ENCODE results near the gene HOXD8. TPM values are rescaled to one million over a fixed set of nuclear protein-coding genes. Genes with fewer than 3 reads are reported as not detected.

HOXD8 gene
- total and polyA plus RNA-seq, 9 donors, result 29.2 to 50.6 (median 36.2) TPM

- TF ChIP-seq CTCF (IDR thresholded peaks at IDR 0.05) (no peak), POLR2A (IDR thresholded peaks at IDR 0.05) (no peak), EP300 (IDR thresholded peaks at IDR 0.05) (no peak)
- WGBS, 3 donors, result 57 to 86% (median 83%) methylated on average over 26 of the region's 26 CpGs
- Histone ChIP-seq H3K27ac (no peak overlapping the region), H3K36me3 (no peaks in the 10 kb centered on the region), H3K4me3 (peak overlapping the region; percentile 33), H3K4me1 (ENCODE audit: insufficient read depth) (no peaks in the 10 kb centered on the region), H3K9me3 (no peaks in the 10 kb centered on the region), H3K27me3 (peaks cover 6% of the 10 kb centered on the region)
- intact Hi-C loops (cut with DNase I), result no loop called here
- DNase-seq, result no peak
Observed at GRCh38 chr2:176114120-176114929, 15.2 kb upstream of the HOXD8 start.

GRCh38 chr2:176114930-176115625, 14.4 kb upstream of the HOXD8 start:
- intact Hi-C loops (cut with DNase I), result loop anchor here in 1 of 4 donors (5.0 kb wide), 1 partner anchor 1032 kb away; no protein-coding TSS in a partner anchor
- Histone ChIP-seq H3K9me3 (no peaks in the 10 kb centered on the region), H3K27me3 (peaks cover 6% of the 10 kb centered on the region)

GRCh38 chr2:176115883-176116813, 13.4 kb upstream of the HOXD8 start, which contains the start of gene HOXD10:
TSS of gene HOXD10 (plus strand) at chr2:176116778. CDS start at chr2:176116834, 56 bp downstream.
- Histone ChIP-seq H3K27ac (no peak within 1 kb of the TSS), H3K9me3 (no peaks in the 10 kb centered on the region), H3K4me1 (ENCODE audit: insufficient read depth) (no peaks in the 10 kb centered on the region), H3K36me3 (no peaks in the 10 kb centered on the region), H3K4me3 (peak within 1 kb of the TSS; percentile 43), H3K27me3 (peaks cover 6% of the 10 kb centered on the region)
- intact Hi-C loops (cut with DNase I), result loop anchor here in 1 of 4 donors (5.0 kb wide), 1 partner anchor 1031 kb away; no protein-coding TSS in a partner anchor
- peak; percentile 50 to 80 (median 65) for DNase-seq
- WGBS, 3 donors, result 5 to 19% (median 16%) methylated on average over 57 to 66 of the region's 66 CpGs
- TF ChIP-seq EP300 (IDR thresholded peaks at IDR 0.05) (no peak), CTCF (IDR thresholded peaks at IDR 0.05) (peak in 2 of 3 donors; percentile 38 to 39)

More at GRCh38 chr2:176114930-176115625, 14.4 kb upstream of the HOXD8 start:
- TF ChIP-seq POLR2A (IDR thresholded peaks at IDR 0.05), result no peak
- no peak for TF ChIP-seq EP300 (IDR thresholded peaks at IDR 0.05)
- TF ChIP-seq CTCF (IDR thresholded peaks at IDR 0.05), result no peak
- no peak overlapping the region for H3K27ac ChIP-seq
- H3K36me3 ChIP-seq, result no peaks in the 10 kb centered on the region
- 61 to 95% (median 88%) methylated on average over 16 of the region's 16 CpGs for WGBS, 3 donors
- H3K4me3 ChIP-seq, result peak overlapping the region; percentile 33
- DNase-seq, result peak in 1 of 5 donors; percentile 9
- no peaks in the 10 kb centered on the region for H3K4me1 ChIP-seq (ENCODE audit: insufficient read depth)

Measured in ovary (tissue), 9 donors.